Body of pancreas (tissue), 4 donors: ENCODE measurements around the gene TEX9.

Source experiments
- CTCF ChIP-seq, 7 experiments: fragments of 450-650 bp in 4 of 7; fragments of 200-600 bp in 3 of 7; sonication (generic) in 3 of 7; IDR thresholded peaks; one replicate each; pipeline ENCODE4 v1.5.1; 2016 to 2019; ENCODE audit warnings: antibody characterized with exemption in 7 of 7
- POLR2A ChIP-seq, 3 donors: fragments of 450-650 bp; IDR thresholded peaks; one replicate each; pipeline ENCODE4 v1.6.1; 2016; ENCODE audit warnings: antibody characterized with exemption in 3 of 3, mild to moderate bottlenecking in 2 of 3

- TF ChIP-seq CTCF (IDR thresholded peaks at IDR 0.05) = no peak
- no peak for TF ChIP-seq POLR2A (IDR thresholded peaks at IDR 0.05)
Observed at GRCh38 chr15:56366211-56366610, 985 bp downstream of the TEX9 start.
